ENCODE data around the gene ABTB2.

DNA sequence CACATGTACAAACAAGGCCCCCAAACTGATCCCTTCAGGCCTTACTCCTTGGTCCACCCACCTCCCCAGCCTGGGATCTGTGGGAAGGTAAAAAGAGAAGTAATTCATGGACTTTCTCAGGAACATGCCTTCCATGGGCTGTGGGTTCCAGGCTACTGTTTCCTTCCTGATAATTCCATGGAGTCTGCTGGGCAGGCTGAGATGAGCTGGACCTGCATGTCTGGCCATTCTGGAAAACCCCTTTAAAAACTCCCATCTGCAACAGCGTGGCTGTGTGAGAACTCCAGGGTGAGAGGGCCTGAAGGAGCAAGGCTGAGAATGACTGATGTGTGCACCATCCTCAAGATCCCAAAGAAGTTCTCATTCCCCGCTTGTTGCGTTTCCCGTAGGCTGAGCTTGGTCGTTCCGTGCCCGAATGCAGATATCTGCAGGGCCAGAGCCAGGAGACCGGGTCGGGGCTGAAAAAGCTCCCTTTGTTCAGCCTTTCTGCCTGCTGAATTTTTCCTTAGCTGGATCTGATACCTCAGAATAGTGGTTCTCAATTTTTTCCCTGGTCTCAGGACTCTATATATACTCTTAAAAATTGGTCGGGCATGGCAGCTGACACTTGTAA, 179.5 kb downstream of the ABTB2 start:
- no peak for TF ChIP-seq POLR2A (IDR thresholded peaks at IDR 0.05)
- TF ChIP-seq, protein P1, sequence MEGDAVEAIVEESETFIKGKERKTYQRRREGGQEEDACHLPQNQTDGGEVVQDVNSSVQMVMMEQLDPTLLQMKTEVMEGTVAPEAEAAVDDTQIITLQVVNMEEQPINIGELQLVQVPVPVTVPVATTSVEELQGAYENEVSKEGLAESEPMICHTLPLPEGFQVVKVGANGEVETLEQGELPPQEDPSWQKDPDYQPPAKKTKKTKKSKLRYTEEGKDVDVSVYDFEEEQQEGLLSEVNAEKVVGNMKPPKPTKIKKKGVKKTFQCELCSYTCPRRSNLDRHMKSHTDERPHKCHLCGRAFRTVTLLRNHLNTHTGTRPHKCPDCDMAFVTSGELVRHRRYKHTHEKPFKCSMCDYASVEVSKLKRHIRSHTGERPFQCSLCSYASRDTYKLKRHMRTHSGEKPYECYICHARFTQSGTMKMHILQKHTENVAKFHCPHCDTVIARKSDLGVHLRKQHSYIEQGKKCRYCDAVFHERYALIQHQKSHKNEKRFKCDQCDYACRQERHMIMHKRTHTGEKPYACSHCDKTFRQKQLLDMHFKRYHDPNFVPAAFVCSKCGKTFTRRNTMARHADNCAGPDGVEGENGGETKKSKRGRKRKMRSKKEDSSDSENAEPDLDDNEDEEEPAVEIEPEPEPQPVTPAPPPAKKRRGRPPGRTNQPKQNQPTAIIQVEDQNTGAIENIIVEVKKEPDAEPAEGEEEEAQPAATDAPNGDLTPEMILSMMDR (IDR thresholded peaks at IDR 0.05) = no peak

All from right lobe of liver (tissue), 4 donors.